ENCODE data around the gene VEZF1.

- TF ChIP-seq POLR2AphosphoS5 (IDR thresholded peaks at IDR 0.05; ENCODE audit: low read depth, low read length) (no peak), POLR2A (IDR thresholded peaks at IDR 0.05; ENCODE audit: low read depth, low read length) (no peak)
These were observed 50.0 kb downstream of the VEZF1 start for GRCh38 chr17:57938061-57938502.
